AG09319 (cell line): ENCODE measurements around the gene RHOBTB1.
"Not testable (repeated sequence)": the region's sequence is repeated elsewhere in the genome, so short reads cannot be mapped to it uniquely, and the experiment has no call there.

Source experiments
- DNase-seq: peaks from one replicate; pipeline ENCODE4 v3.0.0-alpha.2; 2010; ENCODE audit warnings: low read depth; ENCODE audit errors: extremely low read depth
- TF ChIP-seq, protein P1 (sequence below): IDR thresholded peaks from 2 replicates; pipeline ENCODE4 v1.5.1; 2011; ENCODE audit warnings: low read depth, mild to moderate bottlenecking, inconsistent platforms, low read length, moderate library complexity

RHOBTB1 gene

DNA sequence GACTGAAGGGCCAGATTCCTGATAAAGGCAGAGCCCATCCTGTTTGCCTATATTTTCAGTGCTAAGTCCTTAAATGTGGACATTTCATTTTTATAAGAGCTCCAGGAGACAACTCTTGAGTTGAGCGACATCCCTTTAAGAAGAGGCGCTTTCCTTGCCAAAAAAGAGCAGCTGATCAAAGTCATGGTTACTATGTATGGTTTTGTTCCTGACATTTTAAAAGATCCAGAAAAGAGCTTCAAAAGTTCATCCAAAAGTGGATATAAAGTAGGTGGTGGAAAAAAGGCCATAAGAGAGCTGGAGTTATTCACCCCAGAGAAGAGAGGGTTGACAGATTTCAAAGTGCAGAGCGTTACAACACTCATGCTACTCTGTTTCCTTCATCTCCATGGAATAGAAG lies 36.7 kb downstream of the RHOBTB1 start:
- no peak for DNase-seq
- TF ChIP-seq, protein P1, sequence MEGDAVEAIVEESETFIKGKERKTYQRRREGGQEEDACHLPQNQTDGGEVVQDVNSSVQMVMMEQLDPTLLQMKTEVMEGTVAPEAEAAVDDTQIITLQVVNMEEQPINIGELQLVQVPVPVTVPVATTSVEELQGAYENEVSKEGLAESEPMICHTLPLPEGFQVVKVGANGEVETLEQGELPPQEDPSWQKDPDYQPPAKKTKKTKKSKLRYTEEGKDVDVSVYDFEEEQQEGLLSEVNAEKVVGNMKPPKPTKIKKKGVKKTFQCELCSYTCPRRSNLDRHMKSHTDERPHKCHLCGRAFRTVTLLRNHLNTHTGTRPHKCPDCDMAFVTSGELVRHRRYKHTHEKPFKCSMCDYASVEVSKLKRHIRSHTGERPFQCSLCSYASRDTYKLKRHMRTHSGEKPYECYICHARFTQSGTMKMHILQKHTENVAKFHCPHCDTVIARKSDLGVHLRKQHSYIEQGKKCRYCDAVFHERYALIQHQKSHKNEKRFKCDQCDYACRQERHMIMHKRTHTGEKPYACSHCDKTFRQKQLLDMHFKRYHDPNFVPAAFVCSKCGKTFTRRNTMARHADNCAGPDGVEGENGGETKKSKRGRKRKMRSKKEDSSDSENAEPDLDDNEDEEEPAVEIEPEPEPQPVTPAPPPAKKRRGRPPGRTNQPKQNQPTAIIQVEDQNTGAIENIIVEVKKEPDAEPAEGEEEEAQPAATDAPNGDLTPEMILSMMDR, result no peak

DNA sequence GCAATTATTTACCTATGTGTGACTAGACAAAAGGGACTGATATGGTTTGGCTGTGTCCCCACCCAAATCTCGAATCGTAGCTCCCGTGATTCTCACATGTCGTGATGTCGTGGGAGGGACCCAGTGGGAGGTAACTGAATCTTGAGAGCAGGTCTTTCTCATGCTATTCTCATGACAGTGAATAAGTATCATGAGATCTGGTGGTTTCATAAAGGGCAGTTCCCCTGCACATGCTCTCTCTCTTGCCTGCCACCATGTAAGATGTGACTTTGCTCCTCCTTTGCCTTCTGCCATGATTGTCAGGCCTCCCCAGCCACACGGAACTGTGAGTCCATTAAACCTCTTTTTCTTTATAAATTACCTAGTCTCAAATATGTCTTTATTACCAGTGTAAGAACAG lies 37.2 kb downstream of the RHOBTB1 start:
- not testable (repeated sequence) for DNase-seq

DNA sequence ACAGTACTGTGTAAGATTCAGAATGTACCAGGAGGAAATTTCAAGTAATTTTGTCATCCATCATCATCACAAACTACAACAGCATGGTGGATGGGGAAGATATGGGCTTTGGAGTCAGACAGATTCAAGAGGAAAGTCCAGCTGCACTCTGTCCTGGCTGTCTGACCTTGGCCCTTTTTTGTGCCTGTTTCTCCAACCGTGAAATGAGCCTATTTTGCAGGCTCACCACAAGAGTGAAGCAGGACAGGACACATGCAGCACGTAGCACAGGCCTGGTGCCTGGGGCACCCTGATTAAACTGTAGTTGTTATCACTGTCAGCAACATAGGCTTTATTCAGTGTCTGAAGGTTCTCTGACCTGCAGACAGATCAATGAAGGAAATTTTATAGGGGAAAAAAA lies 37.6 kb downstream of the RHOBTB1 start:
- no peak for DNase-seq
- TF ChIP-seq, protein P1, result no peak

DNA sequence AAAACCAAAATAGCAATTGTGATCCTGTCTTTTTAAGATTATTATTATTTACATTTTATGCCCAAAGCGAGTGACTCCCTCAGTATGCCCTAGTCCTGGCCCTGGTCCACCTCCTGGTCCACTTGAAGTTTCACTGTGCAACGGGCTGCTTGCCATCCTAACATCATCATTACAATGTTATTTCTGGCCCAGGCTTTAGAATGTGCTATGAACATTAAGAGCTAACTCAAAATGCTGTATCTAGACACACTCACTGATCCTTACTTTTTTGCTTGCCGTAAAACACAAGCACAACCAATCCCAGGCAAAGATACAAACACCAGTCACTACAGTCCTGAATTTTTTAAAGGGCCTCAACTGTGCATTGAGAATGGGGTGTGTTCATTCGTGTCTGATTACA lies 38.4 kb downstream of the RHOBTB1 start:
- DNase-seq, result no peak
- TF ChIP-seq, protein P1, result no peak

DNA sequence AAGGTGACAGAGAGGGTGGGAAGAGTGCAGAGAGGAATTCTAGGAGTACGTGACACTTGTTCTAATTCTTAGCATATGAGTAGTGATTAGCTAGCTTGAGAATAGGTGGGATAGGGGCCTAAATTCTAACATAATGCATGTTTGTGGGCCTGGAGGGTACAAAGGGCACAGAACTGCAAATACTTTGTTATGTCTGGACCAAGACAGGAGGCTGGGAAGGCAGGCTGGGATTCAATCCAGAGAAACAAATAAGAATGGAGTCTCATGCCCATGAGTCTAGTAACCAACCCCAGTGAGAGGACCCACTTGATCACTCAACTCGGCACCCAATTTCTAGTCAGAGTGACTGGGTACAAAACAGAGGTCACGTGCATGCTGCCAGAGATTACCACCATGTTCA lies 40.9 kb downstream of the RHOBTB1 start:
- no peak for DNase-seq
- TF ChIP-seq, protein P1, result no peak

DNA sequence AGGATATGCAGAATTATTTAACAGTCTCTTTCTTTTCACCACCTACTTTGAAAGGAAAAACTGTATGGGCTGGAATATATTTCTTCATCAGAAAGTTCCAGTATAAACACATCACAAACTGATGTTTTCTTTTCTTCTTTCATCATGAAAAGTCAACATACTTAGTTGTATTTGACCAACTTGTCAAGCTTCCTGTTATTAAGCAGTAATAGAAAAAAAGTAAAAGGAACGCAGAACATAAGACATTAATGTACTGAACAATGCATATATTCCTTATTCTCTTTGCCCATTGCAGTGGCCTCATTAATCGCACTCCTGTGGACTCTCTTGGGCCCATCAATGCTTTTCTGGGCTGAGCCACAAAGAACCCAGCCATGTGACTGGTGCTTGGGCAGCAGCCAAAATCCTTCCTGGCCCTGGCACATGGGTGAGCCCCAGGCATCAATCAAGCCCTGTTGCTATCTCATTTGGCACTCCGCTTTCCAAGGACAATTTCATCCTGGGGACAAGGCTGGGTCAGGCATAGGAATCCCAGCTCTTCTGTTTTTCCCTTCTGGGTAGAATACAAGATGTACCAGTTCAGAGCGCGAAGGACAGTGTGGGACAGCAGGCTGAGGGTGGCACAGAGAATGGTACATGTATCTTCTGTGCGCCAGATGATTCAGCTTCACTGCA lies 42.3 kb downstream of the RHOBTB1 start:
- DNase-seq, result no peak
- TF ChIP-seq, protein P1, result no peak

DNA sequence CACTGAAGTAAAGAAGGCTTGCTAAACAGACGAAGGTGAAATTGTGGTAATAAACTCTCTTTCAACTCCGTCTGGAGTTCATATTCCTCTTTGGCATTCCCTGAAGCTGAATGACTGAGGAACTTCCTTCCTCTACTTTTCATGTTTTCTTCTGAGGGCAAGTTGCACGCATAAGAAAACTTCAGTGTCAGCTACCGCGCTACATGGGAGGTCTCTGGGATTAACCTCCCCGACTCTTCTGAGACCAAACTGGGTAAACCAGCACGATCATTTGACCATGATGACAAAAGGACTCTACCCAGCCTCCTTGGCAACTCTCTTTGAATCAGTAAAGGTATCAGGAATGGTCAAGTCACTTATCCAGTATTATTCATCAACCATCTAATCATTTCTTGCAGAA lies 44.7 kb downstream of the RHOBTB1 start:
- TF ChIP-seq, protein P1, result no peak
- DNase-seq, result no peak

DNA sequence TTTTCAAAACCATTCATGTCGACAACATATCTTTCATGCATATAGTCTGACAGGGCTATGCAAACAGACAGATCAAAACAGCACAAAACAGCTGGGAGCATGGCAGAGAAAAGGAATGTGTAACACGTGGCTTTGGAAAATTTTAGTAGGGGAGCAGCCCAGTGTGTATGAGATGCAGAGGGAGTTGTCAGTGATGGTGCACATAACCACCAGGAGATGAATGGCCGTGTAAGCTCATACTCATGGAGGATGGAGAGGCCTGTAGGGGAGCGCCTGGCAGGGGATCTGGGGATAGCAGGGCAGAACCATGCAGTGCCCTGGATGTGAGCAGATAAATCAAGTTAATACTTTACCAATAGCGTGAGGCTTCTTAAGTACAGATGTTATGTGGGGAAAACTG lies 45.7 kb downstream of the RHOBTB1 start:
- TF ChIP-seq, protein P1, result no peak
- DNase-seq, result no peak
